ENCODE measurements around the gene RPRD1B.
"Not testable (repeated sequence)": the region's sequence is repeated elsewhere in the genome, so short reads cannot be mapped to it uniquely, and the experiment has no call there.

RPRD1B gene

DNA sequence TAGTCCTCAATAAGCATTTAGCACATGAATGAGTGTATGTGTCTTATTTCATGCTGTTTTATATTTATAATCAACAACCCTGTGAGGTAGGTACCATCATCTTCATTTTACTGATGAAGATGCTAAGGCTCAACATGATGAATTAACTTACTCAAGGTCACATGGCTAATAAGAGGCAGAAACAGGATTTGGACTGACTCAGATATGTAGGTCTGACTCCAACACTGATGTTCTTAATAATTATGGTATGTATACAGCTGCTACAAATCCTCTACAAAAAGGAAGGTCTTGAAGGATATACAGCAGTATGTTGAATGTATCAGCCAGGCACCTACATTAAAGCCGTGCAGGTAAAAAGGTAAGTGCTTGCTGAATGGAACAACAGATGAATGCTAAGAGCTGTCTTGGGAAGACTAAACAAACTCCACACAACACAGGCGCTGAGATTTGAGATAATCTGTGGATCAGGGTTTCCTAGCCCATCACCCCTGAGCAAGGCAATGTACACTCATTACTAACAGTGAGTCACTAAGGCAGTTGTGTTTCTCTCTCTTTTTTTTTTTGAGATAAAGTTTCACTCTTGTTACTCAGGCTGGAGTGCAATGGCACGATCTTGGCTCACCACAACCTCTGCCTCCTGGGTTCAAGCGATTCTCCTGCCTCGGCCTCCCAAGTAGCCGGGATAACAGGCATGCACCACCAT lies 32.2 kb upstream of the RPRD1B start:
- no peak for DNase-seq

DNA sequence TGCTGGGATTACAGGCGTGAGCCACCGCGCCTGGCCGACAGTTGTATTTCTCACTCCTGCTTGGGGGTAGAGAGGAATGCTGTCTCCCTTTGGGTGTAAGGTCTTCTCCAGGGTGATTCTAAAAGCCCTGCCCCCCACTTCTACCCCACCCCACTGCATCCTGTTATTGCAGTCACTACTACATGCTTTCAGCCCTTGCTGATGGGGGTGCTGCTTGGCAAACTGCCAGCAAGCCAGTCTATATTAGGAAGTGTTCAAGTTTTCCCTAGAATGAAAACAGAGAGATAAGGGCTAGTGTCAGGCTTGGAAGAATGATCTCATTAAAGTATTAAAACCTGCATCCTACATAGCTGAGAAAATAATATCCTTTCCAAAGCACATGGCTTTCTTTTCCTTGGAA lies 31.6 kb upstream of the RPRD1B start:
- no peak for DNase-seq

DNA sequence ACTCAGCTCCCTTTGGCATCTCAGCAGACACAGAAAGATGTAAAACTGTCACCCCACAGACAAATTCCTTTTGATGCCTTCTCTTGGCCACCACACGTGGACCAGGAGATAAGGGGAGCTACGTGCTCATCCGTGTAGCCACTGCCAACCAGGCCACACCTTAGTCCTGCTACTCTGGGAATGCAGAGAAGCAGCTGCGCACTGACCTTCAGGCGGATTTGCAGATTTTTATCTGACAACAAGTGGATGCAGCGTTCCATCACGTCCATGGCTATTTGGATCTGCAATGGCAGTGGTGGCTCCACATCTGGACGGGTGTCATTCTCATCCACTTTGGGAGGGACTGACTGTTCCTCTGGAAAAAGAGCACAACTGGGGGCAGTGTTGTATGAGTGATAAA lies 31.1 kb upstream of the RPRD1B start:
- no peak for DNase-seq

DNA sequence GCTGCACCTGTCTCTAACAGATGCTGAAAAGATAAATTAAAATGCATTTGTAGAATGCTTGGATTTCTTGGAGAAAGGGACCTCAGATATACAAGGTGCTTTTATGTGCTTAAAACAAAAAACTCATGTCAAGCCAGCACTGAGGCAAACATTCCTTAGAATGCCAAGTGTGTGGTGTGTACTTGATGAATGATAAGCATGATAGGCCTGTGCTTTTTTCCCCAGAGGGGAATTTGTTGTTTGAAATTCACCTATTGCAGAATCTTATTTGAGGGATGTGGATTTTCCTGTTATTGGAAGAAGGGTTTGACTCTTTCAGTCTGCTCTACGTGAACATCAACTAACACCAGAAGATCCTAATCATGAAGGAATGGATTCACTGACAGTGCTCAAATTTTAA lies 29.1 kb upstream of the RPRD1B start:
- no peak for DNase-seq

DNA sequence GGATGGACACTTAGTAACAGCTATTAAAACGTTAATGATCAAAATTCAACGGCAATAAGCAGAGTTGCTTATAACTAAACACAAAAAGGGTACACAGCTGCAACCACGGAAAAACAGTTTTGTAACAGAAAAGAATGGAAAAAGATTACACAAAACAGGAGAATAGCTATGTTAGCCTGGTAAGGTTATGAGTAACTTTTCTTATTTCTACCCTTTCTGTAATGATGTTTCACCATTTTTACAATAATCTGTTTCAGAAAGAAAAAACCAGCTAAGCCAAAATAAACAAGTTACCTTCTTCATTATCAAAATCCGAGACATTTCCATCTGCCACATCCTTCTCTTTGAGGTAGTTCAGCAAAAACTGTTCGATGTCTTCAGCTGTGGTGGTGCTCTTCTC lies 27.6 kb upstream of the RPRD1B start:
- no peak for DNase-seq

DNA sequence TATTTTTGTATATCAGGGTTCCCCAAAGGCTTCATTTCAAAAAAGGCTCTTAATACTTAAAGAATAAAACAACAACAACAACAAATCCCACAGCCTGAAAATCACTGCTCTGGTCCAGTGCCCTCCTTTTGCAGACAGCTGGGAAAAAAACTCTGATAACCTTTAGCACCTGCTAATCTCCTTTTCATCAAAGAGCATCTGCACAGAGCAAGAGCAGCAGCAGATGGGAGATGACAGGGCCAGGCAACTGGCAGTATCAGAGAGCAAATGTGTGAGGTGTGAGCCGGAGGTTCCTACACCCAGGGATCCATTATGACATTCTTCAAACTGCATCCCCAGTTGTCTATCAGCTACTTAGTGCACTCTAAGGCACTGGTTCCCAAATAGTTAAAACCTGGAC lies 26.0 kb upstream of the RPRD1B start:
- no peak for DNase-seq

DNA sequence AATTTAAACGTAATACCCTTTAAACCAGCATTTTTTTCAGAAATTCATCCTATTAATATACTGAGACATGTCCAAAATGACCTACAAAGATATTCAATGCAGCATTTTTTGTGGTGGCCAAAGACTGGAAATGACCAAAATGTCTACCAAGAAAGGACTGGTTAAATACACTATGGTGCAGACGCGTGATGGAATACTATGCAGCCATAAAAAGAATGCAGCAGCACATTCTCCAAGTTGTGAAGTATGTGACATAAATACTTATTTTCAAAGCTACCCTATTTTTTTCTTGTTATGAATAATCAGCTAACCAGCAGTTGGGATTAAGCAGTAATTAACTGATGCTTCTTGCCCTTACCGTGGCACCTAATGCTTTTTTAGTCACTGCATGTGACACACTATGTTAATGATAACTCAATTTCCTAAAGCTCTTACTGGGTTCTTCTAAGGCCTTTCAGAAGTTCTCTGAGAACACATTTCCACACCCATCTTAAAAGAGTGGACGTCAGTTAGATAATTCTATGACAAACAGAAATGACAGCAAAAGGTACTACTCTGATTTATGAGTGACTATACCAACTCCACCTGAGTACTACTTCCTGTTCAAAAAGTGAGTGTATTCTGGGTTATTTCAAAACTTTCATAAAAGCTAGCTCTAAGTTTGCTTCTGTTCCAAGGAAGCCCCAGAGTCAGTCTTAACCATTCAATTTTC lies 25.2 kb upstream of the RPRD1B start:
- no peak for DNase-seq

DNA sequence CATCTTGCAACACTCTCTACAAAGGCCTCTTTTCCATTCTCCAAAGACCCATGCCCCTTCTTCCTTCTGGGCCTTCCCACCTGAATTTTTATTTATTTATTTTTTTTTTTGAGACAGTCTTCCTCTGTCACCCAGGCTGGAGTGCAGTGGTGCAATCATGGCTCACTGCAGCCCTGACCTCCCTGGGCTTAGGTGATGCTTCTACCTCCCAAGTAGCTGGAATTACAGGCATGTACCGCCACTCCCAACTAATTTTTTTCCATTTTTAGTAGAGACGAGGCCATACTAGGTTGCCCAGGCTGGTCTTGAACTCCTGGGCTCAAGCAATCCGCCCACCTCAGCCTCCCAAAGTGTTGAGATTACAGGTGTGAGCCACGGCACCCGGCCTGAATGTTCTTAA lies 24.1 kb upstream of the RPRD1B start:
- DNase-seq: not testable (repeated sequence)

DNA sequence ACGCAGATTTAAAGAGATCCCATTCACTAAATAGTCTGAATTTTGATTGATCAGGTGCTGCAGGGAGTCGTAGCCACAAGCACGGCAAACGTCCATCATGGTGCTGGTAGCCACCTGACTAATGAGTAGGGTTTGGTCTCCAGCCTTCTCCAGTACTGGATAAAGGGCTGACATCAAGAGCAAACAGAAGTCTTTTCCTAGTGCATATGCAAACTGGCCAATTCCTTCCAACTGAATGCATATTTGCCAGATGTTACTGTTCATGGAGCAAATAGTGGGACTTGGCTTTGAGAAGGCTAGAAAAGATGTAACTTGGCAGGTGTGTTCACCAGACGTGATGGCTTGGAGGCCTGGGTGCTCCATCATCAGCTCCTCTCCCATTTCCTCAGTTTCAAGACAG lies 21.9 kb upstream of the RPRD1B start:
- DNase-seq: no peak

DNA sequence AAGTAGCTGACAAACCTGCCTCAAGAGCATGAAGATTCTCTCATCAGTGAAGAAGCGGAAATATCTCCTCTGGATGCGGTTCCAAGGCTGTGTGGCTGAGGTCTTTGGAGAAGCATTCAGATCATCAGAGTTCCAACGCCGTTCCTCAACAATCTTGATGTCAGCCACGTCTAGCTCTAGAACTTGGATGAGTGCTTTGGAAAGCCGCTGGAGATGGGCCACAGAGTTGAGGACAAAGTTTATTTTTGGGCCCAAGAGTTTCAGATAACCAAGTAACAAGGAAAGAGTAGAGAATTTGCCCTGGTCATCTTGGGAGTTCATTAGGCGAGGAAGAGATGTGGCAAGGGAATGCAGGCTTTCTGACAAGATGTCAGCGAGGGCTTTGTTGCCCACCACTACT lies 21.2 kb upstream of the RPRD1B start:
- DNase-seq: no peak

DNA sequence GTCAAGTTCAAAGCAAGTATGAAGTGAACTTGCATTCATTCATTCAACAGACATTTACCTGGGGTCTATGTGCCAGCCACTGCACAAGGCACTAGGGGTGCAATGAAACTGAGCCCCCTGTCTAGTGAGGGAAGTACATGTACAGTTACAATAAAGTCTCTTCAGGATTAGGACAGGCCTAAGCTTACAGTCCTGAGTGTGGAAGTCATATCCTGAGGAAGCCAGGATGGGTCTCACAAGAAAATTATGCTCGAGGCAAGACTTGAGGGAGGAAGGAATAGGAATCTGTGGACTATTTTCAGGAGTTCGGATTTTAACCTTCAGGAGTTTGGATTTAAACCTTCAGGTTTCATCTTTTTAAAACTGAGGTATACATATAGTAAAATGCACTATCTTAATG lies 19.7 kb upstream of the RPRD1B start:
- no peak for DNase-seq

DNA sequence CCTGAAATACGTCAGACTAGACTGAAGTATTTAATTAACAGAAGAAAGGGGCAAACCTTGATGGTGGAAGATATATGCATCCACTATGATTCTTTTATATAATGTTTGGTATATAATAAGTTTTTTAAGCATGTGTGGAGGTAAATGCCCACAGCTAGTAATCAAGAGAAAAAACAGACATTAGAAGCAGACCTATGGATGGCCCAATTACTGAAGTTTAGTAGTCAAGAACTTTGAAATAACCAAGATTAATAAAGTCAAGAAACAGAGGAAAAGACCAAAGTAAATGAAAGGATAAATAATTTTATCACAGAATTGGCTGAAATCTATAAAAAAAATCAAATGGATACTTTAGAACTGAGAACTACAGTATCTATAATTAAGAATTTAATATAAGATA lies 15.6 kb upstream of the RPRD1B start:
- no peak for DNase-seq

DNA sequence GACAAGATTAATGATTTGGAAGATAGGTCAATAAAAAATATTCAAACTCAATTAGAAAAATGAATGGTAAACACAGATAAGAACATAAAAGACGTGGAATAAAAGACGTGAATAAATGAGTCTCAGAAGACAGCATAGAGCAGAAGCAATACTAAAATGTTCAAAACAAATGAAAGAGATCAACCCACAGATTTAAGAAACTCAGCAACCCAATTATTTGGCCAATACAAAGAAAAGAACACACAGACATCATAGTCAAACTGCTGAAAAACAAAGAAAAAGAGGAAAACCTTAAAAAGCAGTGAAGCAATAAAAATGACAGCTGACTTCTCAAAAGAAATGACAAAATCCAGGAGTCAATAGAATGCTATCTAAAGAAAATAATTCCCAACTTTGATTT lies 15.2 kb upstream of the RPRD1B start:
- DNase-seq: no peak

DNA sequence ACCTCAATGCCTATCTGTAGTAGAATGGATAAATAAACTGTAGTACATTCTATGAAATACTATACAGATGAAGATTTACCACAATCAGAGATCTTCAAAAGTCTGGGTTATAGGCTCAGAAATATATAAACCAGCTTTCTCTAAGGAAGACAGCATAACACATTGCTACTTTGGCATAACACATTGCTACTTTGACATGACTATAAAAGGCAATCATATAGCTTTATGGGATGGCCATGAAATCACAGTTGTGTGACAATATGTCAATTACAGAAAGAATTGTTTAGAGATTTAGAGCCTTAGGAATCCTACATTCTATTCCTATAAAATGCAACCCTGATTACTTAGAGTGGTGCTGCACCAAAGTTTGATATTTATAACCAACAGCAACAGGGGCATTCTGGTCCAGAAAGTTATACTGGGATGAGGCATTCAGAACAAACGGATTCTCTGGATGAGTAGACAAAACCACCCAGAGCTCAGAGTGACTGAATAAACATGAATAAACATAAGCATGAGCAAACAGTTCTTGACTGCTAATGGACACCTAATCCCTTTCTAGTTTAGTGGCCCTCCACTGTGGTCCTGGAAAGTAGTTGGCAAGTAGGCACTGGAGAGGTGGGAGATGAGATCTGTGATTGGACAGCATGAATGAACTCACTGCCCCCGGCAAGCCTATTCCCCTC lies 12.3 kb upstream of the RPRD1B start:
- DNase-seq: peak; percentile 62

DNA sequence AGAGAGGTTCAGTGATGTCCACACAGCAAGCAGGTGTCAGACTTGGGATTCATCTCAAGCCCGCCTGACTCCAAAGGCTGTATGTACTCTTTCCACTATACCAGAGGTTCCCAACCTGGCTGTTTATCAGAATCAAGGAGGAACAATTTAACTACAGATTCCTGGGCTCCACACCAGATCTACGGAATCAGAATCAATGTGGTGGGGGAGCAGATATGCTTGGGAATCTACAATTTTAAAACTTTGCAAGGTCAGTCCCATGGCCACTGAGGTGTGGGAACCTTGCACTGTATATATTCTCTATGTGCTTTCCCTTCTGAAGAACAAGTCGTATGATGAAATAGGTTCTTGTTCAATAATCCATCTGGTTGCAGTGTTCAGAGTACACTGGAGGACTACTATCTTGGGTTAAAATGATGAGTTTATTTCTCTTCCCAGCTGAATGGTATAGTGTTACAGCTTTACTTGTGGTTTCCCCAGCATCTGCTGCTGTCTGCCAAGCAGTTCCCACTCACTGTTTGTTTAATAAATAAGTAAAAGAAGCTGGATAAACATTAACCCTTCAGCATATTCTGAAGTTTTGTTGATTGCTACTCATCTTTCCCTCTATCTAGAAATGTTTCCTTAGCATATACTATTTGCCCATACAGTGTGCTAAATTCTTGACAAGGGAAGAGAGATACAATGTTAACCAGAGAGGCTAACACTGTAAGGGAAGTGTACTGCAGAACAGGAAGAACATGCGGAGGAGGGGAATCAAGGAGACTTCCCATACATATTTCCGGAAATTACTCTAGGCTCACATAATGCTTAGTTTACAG lies 10.2 kb upstream of the RPRD1B start:
- DNase-seq: peak; percentile 68

DNA sequence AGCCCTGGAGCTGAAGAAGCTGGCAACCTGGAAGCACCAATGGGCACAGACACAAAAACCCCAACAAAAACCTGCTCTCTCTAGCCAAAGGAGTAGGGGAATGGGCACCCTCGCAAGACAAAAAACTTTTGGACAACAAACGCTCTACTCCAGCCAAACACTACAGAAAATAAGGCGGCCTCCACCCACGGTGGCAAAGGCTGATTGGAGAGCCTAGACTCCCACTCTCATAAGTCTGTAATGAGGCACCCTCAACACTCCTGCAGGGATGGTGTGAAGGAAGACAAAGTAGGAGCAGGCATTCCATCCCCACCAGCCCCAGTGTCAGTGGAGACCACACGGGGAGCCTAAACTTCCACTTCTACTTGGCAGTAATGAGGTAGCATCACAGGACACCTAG lies 9.1 kb upstream of the RPRD1B start:
- DNase-seq: no peak

DNA sequence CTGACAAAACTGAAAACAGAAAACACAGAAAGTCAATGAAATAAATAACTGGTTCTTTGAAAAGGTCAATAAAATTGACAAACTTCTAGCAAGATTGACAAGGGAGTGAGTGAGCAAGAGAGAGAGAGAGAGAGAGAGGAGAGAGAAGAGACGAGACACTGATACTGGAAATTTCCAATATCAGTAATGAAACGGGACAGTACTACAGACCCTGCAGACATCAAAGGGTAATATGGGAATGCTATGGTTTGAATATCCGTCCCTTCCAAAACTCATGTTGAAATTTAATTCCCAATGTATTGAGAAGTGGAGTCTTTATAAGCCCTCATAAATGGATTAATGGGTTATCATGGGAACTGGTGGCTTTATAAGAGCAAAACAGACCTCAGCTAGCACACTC lies 4.1 kb upstream of the RPRD1B start:
- DNase-seq: no peak

DNA sequence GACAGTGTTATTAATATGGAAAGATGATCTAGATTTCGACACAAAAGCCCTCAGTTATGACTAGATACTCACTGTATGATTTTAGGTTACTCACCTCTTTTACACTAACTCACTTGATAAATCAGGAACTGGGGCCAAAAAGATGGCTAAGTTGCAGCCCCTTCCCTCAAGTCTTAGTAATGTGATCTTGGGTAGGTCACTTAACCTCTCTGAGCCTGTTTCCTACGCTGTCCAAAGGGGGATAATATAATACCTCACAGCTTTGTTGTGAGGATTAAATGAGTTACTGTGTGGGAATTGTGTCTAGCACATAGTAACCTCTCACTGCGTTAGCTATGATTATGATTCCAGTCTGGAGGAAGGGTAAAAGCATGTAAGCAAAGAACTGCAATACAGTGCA lies 1.6 kb upstream of the RPRD1B start:
- DNase-seq: no peak

DNA sequence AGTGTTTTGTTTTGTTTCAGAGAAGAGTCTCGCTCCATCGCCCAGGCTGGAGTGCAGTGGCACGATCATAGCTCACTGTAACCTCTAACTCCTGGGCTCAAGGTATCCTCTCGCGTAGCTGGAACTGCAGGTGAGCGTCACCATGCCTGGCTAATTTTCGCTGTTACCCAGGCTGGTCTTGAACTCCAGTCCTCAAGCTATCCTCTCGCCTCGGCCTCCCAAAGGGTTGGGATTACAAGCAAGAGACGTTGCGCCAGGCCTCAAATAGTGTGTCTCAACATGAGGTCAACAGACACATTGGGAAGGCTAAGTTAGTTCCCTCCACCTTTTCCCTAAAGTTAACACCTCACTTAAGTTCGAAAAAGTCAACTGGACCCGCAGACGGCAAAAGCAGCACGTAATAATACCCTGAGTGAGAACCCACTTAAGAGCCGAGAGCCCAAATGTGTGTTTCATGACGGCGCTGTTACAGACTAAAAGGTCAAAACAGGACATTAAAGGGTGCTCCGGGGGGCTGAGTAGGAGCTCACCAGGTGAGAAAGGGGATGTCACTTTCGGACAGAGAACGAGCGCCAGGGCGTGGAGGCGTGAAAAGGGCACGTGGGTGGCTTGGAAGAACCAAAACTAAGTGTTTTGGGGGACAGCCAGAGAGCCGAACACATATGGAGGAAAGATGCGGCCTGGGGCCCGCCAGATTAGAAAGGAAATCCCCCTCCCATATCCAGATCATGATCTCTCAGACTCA lies 789 bp upstream of the RPRD1B start:
- DNase-seq: peak; percentile 83

DNA sequence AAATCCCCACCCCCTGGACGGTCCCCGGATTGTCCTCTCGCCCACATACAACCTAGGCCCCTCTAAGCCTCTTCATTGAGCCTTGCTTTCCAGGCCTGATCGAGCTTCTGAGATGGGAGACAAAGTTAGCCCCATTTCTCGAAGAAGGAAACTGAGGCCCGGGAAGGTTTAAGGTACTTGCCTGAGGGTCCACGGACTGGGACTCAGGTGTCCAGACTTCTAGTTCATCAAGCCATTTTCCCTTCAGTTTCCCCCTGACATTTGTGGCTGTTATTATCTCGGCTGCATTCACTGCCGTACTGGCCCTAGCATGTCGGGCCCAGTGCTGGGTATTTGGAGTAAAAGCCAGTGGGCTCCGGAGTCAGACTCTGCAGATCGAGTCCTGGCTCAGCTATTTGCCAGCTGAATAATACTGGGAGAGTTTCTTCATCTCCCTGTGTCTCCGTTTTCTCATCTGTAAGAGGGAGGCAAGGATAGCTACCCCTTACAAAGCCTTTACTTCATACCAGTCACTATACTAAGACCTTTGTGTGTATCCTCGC lies 633 bp downstream of the RPRD1B start:
- DNase-seq: no peak

DNA sequence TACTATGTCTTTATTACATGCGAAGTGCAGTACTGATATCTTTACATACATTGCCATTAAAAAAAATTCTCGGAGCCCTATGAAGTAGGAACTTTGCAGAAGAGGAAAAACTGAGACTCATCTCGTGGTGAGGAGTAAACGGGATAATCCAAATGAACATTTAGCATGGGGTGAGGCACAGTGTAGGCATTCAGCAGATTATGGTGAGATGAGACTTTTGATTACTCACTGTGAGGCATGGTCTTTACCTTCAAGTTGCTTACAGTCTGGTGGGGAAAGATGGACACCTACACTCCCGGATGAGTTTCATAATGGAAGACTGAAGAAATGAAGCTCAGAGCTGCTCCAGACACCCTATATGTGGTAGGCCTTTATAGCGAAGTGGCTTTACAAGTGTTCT lies 1.4 kb downstream of the RPRD1B start:
- no peak for DNase-seq

DNA sequence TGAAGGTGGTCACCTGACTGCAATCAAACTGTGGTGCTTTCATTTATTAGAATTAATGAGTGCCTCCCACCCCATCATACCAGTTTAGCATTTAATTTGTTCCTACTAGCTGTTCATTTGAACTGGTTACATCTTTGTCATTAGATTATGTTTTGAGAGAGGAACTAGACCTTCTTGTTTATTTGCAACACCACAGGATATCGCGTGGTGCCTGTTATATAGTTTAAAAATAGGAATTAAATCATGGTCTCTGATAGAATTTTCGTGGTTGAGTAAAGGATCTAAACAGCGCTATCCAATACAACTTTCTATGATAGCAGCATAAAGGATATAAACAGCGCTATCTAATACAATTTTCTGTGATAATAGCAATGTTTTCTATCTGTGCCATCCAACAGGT lies 2.8 kb downstream of the RPRD1B start:
- no peak for DNase-seq

Data from DMS53 (cell line).